Measurements from ENCODE around the gene NISCH. TPM values are rescaled to one million over a fixed set of nuclear protein-coding genes. Genes with fewer than 3 reads are reported as not detected.

NISCH gene
- total and polyA plus RNA-seq, 2 of the 8 experiments (the other 6 are each of a cell fraction or from before 2014, with no cell fraction given) = 71.2 to 71.9 TPM

DNA sequence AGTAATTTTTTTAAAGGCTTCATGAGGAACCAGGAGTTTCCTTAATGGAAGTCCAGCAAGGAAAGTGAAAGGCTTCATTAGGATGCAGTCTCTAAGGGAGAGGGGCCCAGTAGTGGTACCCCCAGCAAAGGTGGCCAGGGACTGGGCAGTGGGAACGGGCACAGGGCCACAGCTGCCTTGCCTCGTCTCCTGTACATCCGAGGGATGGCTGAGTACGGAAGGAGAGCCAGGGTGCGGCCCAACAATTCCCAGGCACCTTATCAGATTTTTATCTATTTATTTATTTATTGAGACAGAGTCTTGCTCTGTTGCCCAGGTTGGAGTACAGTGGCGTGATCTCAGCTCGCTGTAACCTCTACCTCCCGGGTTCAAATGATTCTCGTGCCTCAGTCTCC, 25.0 kb upstream of the NISCH start (continued):
- TF ChIP-seq, protein P1, sequence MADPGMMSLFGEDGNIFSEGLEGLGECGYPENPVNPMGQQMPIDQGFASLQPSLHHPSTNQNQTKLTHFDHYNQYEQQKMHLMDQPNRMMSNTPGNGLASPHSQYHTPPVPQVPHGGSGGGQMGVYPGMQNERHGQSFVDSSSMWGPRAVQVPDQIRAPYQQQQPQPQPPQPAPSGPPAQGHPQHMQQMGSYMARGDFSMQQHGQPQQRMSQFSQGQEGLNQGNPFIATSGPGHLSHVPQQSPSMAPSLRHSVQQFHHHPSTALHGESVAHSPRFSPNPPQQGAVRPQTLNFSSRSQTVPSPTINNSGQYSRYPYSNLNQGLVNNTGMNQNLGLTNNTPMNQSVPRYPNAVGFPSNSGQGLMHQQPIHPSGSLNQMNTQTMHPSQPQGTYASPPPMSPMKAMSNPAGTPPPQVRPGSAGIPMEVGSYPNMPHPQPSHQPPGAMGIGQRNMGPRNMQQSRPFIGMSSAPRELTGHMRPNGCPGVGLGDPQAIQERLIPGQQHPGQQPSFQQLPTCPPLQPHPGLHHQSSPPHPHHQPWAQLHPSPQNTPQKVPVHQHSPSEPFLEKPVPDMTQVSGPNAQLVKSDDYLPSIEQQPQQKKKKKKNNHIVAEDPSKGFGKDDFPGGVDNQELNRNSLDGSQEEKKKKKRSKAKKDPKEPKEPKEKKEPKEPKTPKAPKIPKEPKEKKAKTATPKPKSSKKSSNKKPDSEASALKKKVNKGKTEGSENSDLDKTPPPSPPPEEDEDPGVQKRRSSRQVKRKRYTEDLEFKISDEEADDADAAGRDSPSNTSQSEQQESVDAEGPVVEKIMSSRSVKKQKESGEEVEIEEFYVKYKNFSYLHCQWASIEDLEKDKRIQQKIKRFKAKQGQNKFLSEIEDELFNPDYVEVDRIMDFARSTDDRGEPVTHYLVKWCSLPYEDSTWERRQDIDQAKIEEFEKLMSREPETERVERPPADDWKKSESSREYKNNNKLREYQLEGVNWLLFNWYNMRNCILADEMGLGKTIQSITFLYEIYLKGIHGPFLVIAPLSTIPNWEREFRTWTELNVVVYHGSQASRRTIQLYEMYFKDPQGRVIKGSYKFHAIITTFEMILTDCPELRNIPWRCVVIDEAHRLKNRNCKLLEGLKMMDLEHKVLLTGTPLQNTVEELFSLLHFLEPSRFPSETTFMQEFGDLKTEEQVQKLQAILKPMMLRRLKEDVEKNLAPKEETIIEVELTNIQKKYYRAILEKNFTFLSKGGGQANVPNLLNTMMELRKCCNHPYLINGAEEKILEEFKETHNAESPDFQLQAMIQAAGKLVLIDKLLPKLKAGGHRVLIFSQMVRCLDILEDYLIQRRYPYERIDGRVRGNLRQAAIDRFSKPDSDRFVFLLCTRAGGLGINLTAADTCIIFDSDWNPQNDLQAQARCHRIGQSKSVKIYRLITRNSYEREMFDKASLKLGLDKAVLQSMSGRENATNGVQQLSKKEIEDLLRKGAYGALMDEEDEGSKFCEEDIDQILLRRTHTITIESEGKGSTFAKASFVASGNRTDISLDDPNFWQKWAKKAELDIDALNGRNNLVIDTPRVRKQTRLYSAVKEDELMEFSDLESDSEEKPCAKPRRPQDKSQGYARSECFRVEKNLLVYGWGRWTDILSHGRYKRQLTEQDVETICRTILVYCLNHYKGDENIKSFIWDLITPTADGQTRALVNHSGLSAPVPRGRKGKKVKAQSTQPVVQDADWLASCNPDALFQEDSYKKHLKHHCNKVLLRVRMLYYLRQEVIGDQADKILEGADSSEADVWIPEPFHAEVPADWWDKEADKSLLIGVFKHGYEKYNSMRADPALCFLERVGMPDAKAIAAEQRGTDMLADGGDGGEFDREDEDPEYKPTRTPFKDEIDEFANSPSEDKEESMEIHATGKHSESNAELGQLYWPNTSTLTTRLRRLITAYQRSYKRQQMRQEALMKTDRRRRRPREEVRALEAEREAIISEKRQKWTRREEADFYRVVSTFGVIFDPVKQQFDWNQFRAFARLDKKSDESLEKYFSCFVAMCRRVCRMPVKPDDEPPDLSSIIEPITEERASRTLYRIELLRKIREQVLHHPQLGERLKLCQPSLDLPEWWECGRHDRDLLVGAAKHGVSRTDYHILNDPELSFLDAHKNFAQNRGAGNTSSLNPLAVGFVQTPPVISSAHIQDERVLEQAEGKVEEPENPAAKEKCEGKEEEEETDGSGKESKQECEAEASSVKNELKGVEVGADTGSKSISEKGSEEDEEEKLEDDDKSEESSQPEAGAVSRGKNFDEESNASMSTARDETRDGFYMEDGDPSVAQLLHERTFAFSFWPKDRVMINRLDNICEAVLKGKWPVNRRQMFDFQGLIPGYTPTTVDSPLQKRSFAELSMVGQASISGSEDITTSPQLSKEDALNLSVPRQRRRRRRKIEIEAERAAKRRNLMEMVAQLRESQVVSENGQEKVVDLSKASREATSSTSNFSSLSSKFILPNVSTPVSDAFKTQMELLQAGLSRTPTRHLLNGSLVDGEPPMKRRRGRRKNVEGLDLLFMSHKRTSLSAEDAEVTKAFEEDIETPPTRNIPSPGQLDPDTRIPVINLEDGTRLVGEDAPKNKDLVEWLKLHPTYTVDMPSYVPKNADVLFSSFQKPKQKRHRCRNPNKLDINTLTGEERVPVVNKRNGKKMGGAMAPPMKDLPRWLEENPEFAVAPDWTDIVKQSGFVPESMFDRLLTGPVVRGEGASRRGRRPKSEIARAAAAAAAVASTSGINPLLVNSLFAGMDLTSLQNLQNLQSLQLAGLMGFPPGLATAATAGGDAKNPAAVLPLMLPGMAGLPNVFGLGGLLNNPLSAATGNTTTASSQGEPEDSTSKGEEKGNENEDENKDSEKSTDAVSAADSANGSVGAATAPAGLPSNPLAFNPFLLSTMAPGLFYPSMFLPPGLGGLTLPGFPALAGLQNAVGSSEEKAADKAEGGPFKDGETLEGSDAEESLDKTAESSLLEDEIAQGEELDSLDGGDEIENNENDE (IDR thresholded peaks at IDR 0.05; ENCODE audit: insufficient replicate concordance, low read length) = no peak
- no peak for TF ChIP-seq SUZ12 (IDR thresholded peaks at IDR 0.05; ENCODE audit: low read length)
- TF ChIP-seq CBX5 (IDR thresholded peaks at IDR 0.05; ENCODE audit: low read depth, low read length) = no peak
- no peak for TF ChIP-seq HDAC6 (IDR thresholded peaks at IDR 0.05; ENCODE audit: low read depth, low read length)
- no peak for TF ChIP-seq POU5F1 (IDR thresholded peaks at IDR 0.05; ENCODE audit: low read depth, low read length)
- no peak for TF ChIP-seq POLR2AphosphoS5 (IDR thresholded peaks at IDR 0.05; ENCODE audit: low read depth, low read length)
- no peak for TF ChIP-seq YY1 (IDR thresholded peaks at IDR 0.05; ENCODE audit: low read depth, low read length)
- no peak for TF ChIP-seq CBX8 (IDR thresholded peaks at IDR 0.05; ENCODE audit: borderline replicate concordance, low read depth, low read length)
- TF ChIP-seq RXRA (IDR thresholded peaks at IDR 0.05; ENCODE audit: insufficient read depth, low read depth, low read length) = no peak

Data from H1 (cell line).